Right atrium auricular region (tissue), 2 donors: ENCODE measurements around the gene SCYGR4. TPM values are rescaled to one million over a fixed set of nuclear protein-coding genes. Genes with fewer than 3 reads are reported as not detected.

Experiments used
- DNase-seq: peaks from one replicate; pipeline ENCODE4 v3.0.0-alpha.2; 2019; ENCODE audit warnings: low spot score
- H3K27ac ChIP-seq, 2 donors: fragments of 200-600 bp; sonication (generic); 1 replicate in 1 of 2; 2 replicates in 1 of 2; pipeline ENCODE4 v1.5.1; 2016 to 2019
- H3K27me3 ChIP-seq, 2 donors: fragments of 200-600 bp; sonication (generic); one replicate each; pipeline versions ENCODE4 v1.5.1 to v1.6.0; 2017 to 2019
- H3K36me3 ChIP-seq: fragments of 200-600 bp; sonication (generic); one replicate; pipeline ENCODE4 v1.5.1; 2016
- H3K4me1 ChIP-seq, 2 donors: fragments of 200-600 bp; sonication (generic); one replicate each; pipeline versions ENCODE4 v1.5.1 to v1.6.0; 2017 to 2019
- H3K4me3 ChIP-seq, 2 donors: fragments of 200-600 bp; sonication (generic); 1 replicate in 1 of 2; 2 replicates in 1 of 2; pipeline ENCODE4 v1.5.1; 2017 to 2019; ENCODE audit warnings: mild to moderate bottlenecking in 1 of 2, moderate library complexity in 1 of 2
- H3K9me3 ChIP-seq, 2 donors: fragments of 200-600 bp; sonication (generic); one replicate each; pipeline ENCODE4 v1.5.1; 2019
- total RNA-seq, 2 donors: library from RNA; depleted of rRNA; stranded (reverse); fragments of >200 nt; gene quantifications; one replicate each; pipeline ENCODE4 v1.1.0, GENCODE V29; 2016
- TF ChIP-seq, protein P1 (sequence below), 2 donors: fragments of 200-600 bp; sonication (generic); IDR thresholded peaks; one replicate each; pipeline ENCODE4 v1.5.1; 2019; ENCODE audit warnings: antibody characterized with exemption in 2 of 2

SCYGR4 gene
- total RNA-seq, 2 donors from 2014 or later = not detected

DNA sequence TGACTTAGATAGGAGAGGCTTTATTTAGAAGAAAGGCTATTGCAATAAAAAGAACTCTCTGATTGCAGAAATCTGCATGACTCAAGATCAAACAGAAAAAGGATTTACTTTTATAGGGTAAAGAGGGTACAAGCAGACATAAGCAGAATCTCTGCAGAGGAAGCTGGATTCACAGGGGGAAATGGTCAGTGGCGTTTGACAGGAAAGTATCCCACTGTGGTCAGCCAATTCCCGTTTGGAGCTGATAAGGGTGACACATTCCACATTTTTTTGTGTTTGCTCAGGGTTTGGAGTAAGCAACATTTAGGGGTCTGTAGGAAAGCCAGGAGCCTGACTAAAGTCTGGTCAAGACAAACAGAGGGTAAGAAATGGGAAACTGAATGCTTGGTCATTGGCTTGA is 25.4 kb downstream of the SCYGR4 start:
- H3K4me1 ChIP-seq = no peaks in the 10 kb centered on the region
- no peak for DNase-seq
- H3K9me3 ChIP-seq = no peaks in the 10 kb centered on the region
- H3K27ac ChIP-seq = no peak overlapping the region
- no peaks in the 10 kb centered on the region for H3K27me3 ChIP-seq
- H3K4me3 ChIP-seq = no peak overlapping the region
- TF ChIP-seq, protein P1, sequence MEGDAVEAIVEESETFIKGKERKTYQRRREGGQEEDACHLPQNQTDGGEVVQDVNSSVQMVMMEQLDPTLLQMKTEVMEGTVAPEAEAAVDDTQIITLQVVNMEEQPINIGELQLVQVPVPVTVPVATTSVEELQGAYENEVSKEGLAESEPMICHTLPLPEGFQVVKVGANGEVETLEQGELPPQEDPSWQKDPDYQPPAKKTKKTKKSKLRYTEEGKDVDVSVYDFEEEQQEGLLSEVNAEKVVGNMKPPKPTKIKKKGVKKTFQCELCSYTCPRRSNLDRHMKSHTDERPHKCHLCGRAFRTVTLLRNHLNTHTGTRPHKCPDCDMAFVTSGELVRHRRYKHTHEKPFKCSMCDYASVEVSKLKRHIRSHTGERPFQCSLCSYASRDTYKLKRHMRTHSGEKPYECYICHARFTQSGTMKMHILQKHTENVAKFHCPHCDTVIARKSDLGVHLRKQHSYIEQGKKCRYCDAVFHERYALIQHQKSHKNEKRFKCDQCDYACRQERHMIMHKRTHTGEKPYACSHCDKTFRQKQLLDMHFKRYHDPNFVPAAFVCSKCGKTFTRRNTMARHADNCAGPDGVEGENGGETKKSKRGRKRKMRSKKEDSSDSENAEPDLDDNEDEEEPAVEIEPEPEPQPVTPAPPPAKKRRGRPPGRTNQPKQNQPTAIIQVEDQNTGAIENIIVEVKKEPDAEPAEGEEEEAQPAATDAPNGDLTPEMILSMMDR (IDR thresholded peaks at IDR 0.05) = no peak
- no peaks in the 10 kb centered on the region for H3K36me3 ChIP-seq

DNA sequence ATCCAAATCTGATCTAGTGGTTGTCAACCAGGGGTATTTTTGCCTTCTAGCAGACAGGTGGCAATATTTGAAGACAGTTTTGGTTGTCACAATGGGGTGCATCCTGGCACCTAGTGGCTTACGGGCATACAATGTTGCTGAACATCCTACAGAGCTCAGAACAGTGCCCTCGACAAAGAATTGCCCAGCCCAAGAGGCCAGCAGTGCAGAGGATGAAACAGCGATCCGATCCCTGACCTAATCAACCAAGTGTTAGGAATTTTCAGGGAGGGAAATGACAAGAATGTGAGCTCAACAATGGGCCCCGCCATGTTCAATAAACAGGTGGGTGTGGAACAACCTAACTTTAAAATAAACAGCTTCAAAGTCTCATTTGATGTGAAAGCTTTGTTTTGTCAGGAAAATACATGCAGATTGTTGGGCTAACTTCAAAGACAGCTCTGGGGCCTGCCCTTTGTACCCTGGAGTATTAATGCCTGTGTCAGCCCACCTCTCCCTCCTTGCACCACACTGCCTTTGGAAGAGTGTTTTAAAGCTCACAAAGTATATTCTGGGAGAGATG is 26.8 kb downstream of the SCYGR4 start:
- Histone ChIP-seq H3K27ac (no peak overlapping the region), H3K4me3 (no peak overlapping the region), H3K36me3 (no peaks in the 10 kb centered on the region), H3K4me1 (no peaks in the 10 kb centered on the region), H3K9me3 (no peaks in the 10 kb centered on the region), H3K27me3 (no peaks in the 10 kb centered on the region)
- DNase-seq = no peak
- TF ChIP-seq, protein P1 (IDR thresholded peaks at IDR 0.05) = no peak

DNA sequence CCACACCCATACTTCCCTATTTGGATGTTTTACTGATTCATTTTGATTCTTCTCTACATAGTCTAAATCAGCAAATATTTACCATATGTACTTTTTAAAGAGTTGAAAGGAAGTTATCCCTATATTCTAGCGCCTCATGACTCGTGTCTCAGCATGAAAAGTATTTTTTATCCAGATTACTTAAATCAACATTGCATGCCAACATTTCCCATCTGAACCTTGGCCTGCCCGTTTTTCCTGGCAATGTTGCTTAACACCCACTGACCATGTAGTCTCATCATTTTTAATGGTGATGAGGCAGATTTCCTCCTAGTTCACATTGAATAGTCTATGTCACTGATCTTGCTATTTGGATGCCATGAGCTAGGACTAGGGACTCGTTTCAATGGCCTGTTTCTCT is 36.1 kb downstream of the SCYGR4 start:
- TF ChIP-seq, protein P1 (IDR thresholded peaks at IDR 0.05) = no peak
- H3K4me1 ChIP-seq = no peaks in the 10 kb centered on the region
- H3K27me3 ChIP-seq = no peaks in the 10 kb centered on the region
- no peaks in the 10 kb centered on the region for H3K36me3 ChIP-seq
- H3K4me3 ChIP-seq = no peak overlapping the region
- H3K27ac ChIP-seq = no peak overlapping the region
- no peaks in the 10 kb centered on the region for H3K9me3 ChIP-seq
- no peak for DNase-seq

DNA sequence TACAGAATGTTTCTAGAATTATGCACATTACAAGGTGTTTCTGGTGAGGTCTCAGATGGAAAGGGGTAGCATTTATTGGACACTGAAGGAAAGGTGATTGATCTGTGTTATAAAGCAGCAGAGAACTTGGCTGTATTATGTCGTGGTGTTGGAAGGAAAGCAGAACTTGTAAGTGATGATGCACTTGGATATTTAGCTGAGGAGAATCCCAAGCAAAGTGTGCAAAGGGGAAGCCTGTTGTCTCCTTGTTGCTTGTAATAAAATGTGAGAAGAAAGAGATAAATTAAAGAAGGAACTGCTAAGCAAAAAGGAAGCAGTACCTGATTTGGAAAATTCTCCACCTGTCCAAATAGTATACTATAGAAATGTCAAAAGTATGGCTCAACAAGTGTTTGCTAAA is 37.1 kb downstream of the SCYGR4 start:
- Histone ChIP-seq H3K4me1 (no peaks in the 10 kb centered on the region), H3K4me3 (no peak overlapping the region), H3K27ac (no peak overlapping the region), H3K27me3 (no peaks in the 10 kb centered on the region), H3K36me3 (no peaks in the 10 kb centered on the region), H3K9me3 (no peaks in the 10 kb centered on the region)
- TF ChIP-seq, protein P1 (IDR thresholded peaks at IDR 0.05) = no peak
- no peak for DNase-seq

- H3K27ac ChIP-seq = no peak overlapping the region
Observed at GRCh38 chr2:227655454-227655853, 38.2 kb downstream of the SCYGR4 start.

More at GRCh38 chr2:227655454-227655853, 38.2 kb downstream of the SCYGR4 start:
- DNase-seq = no peak
- H3K4me1 ChIP-seq = no peaks in the 10 kb centered on the region
- no peaks in the 10 kb centered on the region for H3K27me3 ChIP-seq
- H3K36me3 ChIP-seq = no peaks in the 10 kb centered on the region
- no peak overlapping the region for H3K4me3 ChIP-seq
- TF ChIP-seq, protein P1 (IDR thresholded peaks at IDR 0.05) = no peak
- H3K9me3 ChIP-seq = no peaks in the 10 kb centered on the region
